Activated CD8-positive, alpha-beta memory T cell treated with anti-CD3 and anti-CD28 coated beads for 4 hours (primary cell): Measurements from ENCODE around the gene COL24A1.
"Not testable (repeated sequence)": the region's sequence is repeated elsewhere in the genome, so short reads cannot be mapped to it uniquely, and the experiment has no call there.

Experiments
- DNase-seq, 2 donors: peaks; one replicate each; pipeline ENCODE4 v3.0.0-alpha.2; 2020; ENCODE audit warnings: low read depth in 2 of 2

COL24A1 gene

DNA sequence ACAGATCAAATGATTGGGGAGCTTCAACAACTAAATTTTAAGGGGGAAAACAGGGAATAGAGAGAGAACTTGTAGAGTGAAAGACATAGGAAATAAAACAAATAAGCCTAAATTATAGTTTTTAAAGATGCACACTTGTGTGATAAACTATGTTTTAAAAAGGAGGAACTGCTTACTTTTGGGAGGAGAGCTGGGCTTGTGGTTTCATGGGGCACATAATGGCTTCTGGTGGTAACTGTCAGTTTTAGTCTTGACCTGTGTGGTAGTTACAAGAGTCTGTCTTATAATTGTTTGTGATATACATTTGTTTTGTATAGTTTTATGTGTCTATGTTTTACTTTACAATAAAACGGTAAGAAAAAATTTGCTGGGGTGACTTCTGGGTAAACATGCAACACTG, 165.3 kb downstream of the COL24A1 start:
- DNase-seq, result no peak

DNA sequence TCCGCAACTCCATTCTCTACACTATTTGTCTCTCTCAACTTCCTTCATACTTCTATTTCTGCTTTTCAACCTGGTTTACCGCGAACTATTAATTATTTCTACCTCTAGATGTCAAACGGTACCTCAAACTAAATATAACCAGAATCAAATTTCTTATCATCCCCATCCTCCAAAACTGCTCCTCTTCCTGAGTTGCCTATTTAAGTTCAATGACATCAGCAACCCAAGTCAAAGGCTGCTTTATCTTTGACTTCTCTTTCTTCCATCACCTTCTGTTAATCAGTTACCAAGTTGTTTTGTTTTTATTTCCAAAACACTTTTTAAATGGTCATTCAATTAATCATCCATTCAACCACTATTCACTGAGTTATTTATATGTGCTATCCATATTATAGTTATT, 171.9 kb downstream of the COL24A1 start:
- DNase-seq, result no peak

DNA sequence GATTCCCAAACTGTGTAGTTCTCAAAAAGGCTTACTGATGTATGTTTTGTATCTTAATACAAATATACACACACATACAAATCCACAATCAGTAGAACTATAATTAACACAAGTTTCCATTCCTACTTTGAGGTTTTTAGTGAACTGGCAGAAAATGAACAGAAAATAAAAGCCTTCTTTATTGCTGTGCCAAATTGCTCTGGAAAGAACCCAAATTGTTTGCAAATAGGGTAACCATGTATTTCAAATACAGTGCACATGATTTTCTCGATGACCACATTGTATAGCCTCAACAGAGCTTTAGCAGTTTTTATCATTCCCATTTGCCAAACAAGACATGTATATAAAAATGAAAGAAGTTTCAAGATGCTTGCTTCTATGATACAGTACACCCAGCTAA, 173.3 kb downstream of the COL24A1 start:
- DNase-seq, result no peak

DNA sequence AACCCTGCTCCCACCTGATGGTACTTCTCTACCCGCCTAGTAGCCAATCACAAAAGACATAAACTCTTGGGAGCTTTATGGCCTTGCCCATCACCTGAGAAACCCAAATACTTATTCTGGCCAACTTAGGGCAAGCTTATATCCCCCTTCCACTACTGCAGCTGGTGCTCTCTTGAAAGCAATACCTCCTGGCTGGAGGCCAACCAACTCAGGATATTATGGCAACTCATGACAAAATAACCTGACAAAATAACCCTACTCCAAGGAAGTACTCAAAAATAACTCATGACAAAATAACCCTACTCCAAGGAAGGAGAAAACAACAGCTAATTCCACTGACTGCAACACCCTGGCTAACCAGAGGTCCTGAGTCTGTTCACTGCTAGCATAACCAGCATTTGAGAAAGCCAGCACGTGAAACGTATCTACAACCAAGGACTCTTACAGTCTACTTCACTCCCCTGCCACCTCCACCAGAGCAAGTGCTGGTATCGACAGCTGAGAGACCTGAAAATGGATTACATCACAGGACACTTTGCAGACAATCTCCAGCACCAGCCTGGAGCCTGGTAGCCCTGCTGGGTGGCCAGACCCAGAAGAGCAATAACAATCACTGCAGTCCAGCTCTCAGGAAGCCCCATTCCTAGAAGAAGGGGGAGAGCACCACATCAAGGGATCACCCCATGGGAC, 179.9 kb downstream of the COL24A1 start:
- DNase-seq, result no peak

DNA sequence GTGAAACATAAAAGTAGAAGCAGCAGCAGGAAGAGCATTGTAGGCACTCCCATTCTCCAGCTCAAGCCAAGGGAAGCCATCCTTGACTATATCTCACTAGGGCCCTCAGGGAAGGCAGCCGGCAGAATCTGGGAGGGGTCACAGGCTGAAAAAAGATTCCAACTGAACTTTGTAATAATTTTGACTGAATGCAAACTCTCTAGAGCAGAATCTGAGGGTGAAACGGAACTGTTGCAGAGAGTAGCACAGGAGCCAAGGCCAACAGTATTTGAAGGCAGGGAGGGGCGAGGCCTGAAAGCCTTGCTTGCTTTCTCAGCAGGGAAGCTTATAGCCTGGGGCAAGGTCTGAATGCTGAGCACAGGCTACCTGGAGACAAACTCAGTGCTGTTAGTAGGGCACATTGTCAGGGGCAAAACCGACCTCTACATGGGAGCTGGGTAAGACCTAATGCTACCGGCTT, 180.6 kb downstream of the COL24A1 start:
- DNase-seq, result no peak

DNA sequence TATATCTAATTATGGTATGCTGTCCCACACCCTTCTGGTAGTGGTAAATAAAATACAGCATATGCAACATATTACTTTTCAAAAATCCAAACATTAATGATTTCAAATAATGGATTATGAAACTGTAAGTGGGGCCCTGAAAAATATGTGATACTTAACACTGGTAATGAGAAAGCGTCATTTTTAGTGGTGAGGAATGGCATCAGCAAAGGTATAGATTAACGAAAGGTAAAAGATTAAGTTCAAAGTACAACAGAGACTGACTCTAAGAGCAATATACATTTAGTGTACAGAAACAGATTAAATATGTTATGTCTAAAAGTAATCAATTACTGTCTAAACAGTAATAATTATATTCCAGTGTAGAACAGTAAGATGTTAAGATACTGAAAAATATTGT, 194.1 kb downstream of the COL24A1 start:
- DNase-seq, result no peak

DNA sequence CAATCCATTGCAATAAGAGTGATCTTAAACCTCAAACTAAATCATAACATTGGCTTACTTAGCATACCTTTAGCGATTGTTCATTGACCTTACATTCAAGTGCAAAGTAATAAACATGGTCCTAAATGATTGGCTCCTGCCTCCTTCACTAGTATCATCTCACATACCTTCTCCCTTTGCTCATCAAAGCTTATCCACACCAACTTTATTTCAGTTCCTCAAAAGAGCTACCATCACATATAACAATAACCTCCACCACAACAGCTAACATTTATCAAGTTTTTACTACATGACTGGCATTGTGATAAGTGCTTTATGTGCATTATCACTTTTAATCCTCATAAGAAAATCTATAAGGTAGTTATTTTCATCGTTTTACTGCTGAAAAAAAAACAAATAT, 198.8 kb downstream of the COL24A1 start:
- no peak for DNase-seq

DNA sequence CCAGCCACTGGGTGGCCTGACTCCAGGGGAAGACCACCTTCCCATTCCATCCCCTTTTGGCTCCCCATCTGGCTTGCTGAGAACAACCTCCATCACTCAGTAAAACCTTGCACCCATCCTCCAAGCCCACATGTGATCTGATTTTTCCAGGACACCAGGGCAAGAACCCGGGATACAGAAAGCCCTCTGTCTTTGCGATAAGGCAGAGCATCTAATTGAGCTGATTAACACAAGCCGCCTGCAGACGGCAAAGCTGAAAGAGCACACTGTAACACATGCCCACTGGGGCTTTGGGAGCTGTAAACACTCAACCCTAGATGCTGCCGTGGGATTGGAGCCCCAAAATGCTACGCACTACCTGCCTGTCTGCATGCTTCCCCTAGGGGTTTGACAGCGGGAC, 201.4 kb downstream of the COL24A1 start:
- DNase-seq, result not testable (repeated sequence)

DNA sequence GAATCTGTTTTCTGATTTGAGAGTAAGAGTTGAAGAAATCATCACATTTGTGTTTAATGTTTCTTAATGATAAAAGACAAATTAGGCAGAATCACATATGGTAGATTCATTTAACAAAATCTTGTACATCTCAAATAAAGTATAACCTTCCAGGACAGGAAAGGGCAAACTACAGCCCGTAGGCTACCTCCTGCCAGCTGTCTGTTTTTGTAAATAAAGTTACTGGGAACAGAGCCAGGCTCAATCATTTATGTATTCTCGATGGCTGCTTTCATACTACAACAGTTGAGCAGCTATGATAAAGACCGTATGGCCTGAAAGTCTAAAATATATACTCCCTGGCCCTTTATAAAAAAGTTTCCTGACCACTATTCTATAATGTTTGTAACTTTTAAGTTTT, 204.1 kb downstream of the COL24A1 start:
- DNase-seq, result no peak

DNA sequence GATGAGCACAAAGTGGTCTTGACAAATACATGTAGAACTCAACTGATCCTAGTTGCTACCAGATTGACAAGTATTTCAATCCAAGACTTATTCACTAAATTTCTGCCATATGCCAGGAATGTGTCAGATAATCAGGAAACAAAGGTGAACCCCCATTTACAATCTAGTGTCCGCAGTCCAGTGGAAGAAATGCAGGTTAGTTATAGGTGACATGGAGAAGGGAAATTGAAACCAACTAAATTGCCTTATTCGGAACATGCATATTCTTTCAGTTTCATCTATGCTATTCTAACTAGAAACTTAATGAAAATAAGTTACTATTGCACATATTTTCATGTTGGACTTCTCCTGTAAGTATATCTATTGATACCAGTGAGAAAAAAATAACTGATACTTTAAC, 209.4 kb downstream of the COL24A1 start:
- no peak for DNase-seq

DNA sequence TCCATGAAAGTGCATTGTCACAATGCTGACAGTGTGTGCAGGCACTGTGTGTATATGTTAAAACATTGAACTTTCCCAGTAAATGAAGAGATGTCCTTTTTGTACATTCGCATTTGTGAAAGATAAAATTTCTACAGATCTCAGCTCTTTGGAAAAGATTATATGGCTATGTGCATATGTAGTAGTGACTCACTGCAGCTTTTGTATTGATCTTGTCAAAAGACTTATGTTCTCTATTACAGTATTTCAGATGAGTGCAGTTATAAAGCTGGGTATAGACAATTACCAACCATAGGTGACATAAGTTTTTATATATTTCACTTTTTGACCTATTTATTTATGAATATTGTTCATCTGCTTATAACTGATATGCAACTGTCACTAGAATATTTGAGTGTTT, 212.6 kb downstream of the COL24A1 start:
- no peak for DNase-seq

DNA sequence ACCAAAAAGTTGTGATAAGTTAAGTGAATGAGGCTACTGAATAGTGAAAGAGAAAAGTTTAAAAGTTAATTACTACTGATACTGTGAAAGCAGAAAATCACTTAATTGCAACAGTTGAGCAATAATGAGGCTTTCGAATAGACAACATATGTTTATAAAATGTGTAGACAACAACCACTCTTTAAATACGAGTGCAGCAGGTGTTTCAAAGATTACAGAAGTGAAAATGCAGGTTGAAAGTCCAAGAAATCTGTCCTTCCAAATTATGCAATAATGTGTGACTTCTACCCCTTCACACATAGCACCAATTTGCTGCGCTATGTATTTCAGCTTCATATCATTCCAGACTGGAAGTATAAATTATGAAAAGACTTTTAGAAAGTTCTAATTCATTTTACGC, 213.0 kb downstream of the COL24A1 start:
- DNase-seq, result no peak

DNA sequence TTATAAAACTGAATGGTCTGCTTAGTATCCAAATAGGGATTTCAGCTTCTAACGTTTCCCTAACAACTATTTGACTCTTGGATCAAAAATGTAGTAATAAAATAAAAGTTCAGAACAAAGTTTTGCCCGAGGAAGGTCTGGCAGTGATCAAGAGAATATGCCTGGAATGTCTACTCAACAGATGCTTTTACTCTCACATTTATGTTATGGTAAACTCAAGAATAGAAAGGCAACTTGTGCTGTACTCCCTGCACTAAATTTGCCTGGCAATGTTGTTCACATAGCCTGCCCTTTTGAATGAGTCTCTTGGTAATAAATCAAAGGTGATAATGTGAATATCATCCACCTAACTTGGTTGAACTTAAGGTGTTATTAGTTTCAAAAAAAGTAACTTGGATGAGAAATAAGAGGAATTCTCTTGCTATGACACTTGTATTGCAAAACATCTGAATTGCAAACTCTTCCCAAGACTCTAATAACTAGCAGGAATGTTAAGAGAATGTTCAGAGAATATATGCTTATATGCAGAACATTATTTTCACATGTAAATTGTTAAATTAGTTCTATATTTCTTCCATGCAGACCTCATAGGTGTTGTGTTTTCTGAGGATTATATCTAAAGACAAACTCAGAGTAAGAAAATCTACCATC, 215.8 kb downstream of the COL24A1 start:
- DNase-seq, result no peak

DNA sequence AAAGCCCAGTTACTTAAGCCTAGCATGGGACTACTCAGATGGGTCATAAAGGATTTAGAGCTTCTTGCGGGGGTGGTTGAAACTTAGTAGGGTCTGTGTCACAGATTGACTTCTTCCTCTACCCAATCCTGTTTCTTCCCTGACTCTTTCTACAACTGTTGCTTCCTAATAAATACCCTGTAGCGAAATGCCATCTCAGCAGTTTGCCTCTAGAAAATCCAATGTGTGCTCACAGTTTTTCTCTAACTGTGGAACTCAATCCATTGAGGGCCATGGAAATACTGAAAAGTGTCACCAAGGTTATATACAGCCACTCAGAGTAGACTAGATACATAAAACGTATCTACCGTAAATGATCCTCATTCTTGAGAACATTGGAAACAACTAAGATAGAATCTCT, 217.7 kb downstream of the COL24A1 start:
- DNase-seq, result no peak

DNA sequence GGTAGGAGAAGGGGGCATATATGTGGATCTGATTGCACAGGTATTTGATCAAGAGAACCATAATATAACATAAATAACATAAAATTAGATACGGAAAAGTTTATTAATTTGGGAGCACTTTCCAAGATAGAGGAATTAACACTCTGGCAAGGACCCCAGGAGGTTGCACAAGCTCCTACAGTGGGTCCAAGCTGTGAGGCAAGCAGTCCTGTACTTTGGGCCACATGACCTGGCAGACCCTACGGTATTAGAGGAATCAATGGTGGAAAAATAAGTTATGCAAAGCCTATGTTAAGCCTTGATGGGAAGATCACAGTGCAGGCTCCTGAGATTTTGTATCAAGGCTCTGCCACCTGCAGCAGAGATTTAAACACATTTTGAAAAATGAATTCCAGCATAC, 220.1 kb downstream of the COL24A1 start:
- no peak for DNase-seq

DNA sequence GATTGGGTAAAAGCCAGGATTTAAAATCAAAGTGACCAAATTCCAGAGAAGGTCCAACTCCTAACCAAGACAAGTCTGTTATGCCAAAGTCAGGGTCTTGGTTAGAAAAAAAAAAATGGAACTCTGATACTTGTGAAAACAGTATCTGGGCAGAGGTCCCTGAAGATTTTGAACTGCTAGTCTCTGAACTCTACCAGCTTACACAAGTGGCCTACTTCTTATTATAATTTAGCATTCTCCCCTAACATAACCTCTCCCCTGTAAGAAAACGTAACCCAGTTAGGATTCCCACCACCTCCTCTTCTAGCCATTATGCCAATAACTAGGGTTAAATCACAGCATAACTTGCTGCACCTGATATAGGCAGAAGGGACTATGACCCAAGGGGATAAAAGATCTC, 220.5 kb downstream of the COL24A1 start:
- DNase-seq, result no peak

DNA sequence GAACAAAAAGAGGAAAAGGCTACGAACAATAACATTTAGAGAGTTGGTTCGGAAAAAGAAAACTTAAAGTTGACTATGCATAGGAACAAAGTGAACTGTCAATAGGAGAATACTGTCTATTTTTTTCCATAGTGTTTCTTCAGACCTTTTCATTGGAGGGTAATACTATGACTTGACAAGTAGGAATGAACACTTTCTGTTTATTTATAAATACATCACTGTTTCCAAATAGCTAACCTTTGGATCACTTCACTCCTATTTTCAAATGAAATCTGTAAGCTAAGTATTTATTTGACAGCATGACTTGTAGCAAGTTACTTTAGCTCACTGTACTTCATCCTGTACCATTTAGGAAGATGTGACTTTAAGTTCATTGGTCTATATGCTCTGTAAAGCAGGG, 221.3 kb downstream of the COL24A1 start:
- no peak for DNase-seq

DNA sequence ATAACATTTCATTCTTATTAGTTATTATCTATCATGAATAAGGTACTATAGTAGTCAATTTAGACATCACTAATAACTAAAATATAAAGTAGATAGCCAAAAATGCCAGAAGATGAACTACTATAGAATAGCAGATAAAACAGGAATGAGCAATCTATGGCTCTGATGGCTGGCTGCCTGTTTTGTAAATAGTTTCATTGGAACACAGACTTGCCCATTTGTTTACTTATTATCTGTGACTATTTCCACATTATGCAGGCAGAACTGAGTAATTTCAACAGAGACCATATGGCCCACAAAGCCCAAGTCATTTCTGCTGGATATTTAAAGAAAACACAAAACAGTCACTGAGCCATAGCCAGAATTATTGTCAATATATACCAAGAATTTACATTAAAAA, 222.1 kb downstream of the COL24A1 start:
- DNase-seq, result no peak

DNA sequence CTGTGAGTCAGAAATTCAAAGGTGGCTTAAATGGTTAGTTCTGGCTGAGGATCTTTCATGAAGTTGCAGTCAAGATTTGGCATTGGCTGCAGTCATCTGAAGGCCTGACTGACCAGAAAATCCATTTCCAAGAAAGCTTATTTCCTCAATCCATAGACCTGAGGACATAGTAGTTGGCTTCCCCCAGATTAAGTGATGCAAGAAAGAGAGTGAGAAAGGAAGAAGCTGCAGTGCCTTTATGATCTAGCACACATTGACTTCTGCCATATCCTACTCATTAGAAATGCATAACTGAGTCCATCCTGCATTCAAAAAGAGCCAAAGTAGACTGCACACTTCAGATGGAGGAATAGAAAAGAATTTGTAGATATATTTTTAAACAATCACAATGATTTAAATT, 222.6 kb downstream of the COL24A1 start:
- no peak for DNase-seq

DNA sequence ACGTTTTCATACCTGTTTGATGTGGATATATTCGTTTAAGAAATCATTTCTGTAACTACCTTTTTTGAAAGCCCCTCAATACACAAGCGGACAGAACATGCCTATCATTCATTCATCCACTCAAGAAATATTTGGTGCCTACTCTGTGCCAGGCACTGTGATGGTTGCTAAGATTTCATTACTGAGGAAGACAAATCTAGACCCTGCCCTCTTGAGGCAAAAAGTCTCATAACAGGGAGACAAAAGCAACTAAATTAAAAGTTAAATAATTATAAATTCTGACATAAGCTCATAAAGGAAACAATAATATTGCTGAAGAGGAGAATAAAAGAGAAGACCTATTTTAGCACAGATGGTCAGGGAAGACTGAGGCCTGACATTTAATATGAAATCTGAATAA, 244.8 kb downstream of the COL24A1 start:
- DNase-seq, result no peak

DNA sequence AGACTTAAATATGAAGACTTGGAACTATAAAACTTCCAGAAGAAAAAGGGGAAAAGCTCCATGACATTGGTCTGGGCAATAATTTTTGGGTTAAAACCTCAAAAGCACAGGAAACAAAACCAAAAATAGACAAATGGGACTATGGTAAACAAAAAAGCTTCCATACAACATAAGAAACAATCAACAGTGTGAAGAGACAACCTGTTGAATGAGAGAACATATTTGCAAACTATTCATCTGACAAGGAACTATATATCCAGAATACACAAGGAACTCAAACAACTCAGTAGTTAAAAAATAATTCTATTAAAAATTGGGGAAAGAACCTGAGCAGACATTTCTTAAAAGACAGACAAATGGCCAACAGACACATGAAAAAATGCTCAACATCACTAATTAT, 255.7 kb downstream of the COL24A1 start:
- DNase-seq, result no peak

DNA sequence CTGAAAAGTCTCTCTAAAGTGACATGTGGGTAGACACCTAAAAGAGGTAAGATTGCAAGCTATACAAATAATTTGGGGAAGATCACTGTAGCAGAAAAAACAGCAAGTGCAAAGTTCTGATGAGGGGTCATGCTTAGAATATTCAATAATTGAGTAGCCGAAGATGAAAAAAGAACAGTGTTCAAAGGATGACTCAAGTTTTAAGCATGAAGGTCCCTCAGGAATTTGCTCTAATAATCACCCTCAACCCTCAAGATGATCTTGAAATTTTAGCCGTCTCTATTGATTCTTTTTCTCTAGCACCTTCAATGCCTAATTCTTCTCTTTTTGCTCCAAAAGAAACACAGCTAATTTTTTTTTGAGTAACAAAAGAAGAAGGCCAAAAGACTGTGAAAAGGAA, 257.7 kb downstream of the COL24A1 start:
- no peak for DNase-seq

DNA sequence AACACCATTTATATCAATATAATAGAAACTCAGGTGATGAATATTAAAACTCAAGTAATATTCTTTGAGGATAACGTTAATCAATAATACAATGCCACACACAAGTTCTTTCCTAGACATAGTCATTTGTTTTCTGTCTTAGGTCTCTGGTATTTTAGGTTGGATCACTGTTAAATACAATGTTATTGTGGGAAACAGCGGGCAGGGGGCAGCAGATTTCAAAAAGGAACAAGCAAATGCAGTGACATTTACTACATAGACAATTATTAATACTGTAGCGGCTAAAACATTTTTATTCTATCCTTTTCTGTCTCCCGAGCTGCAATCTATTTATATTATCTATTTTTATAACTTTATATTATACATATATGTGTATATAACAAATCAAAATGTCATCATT, 261.9 kb downstream of the COL24A1 start:
- no peak for DNase-seq

DNA sequence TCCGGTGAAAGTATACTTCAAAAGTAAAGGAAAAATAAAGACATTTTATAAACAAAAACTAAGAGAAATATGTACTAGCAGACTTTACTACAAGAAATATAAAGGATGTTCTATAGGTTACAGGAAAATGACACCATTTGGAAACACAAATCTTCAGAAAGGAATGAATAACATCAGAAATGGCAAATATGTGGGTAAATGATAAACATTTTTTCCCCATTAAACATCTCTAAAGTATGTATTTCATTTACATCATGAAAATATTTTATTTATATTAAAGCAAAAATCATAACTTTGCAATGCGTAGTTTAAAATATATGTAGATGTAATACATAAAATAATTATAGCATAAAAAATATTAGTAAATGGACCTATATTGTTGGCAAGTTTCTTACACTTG, 264.2 kb downstream of the COL24A1 start:
- no peak for DNase-seq
